ENCODE data around the gene APBA1. TPM values are rescaled to one million over a fixed set of nuclear protein-coding genes. Genes with fewer than 3 reads are reported as not detected.

APBA1 gene
- total and polyA plus RNA-seq, 4 donors: 0.95 to 8.1 (median 2.8) TPM

DNA sequence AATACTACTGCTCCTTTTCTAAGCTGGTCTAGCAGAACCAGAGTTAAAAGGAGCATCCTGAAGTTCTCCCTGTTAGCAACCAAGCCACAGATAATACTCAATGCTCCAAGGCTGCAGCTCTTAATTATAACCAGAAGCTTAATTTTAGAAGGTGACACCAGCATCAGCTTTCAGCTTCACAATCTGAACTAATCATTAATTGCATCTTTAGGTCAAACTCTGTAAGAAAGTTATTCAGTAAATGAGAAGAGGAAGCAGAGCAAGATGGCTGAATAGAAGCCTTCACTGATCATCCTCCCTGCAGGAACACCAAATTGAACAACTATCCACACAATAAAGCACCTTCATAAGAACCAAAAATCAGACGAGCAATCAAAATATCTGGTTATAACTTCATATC is 38.5 kb downstream of the APBA1 start:
- Histone ChIP-seq H3K27ac (ENCODE audit: low read depth in 1 of 2, low read length in 1 of 2) (no peak overlapping the region), H3K27me3 (ENCODE audit: control insufficient read depth in 3 of 3, insufficient read depth in 3 of 3, low read length in 2 of 3) (no peaks in the 10 kb centered on the region), H3K9ac (ENCODE audit: insufficient read depth in 1 of 2, low read length in 2 of 2) (no peak overlapping the region), H3K9me3 (ENCODE audit: control insufficient read depth in 4 of 4, insufficient read depth in 3 of 4, low read length in 3 of 4) (peaks cover 0 to 2% (median 0%) of the 10 kb centered on the region in 4 donors), H3K4me3 (no peak overlapping the region), H3K4me1 (ENCODE audit: control insufficient read depth in 5 of 5, insufficient read depth in 5 of 5, low read length in 5 of 5) (peaks cover 0 to 3% (median 0%) of the 10 kb centered on the region in 5 donors), H3K36me3 (ENCODE audit: control insufficient read depth in 4 of 4, insufficient read depth in 4 of 4, low read length in 4 of 4) (no peaks in the 10 kb centered on the region)
- 89 to 100% methylated on average over 1 of the region's 1 CpG for WGBS, 2 donors
- ATAC-seq (ENCODE audit: insufficient read depth, low FRiP score) (no peak), DNase-seq (no peak)
- TF ChIP-seq, protein P1, sequence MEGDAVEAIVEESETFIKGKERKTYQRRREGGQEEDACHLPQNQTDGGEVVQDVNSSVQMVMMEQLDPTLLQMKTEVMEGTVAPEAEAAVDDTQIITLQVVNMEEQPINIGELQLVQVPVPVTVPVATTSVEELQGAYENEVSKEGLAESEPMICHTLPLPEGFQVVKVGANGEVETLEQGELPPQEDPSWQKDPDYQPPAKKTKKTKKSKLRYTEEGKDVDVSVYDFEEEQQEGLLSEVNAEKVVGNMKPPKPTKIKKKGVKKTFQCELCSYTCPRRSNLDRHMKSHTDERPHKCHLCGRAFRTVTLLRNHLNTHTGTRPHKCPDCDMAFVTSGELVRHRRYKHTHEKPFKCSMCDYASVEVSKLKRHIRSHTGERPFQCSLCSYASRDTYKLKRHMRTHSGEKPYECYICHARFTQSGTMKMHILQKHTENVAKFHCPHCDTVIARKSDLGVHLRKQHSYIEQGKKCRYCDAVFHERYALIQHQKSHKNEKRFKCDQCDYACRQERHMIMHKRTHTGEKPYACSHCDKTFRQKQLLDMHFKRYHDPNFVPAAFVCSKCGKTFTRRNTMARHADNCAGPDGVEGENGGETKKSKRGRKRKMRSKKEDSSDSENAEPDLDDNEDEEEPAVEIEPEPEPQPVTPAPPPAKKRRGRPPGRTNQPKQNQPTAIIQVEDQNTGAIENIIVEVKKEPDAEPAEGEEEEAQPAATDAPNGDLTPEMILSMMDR (IDR thresholded peaks at IDR 0.05; ENCODE audit: control extremely low read depth, extremely low read depth): no peak

DNA sequence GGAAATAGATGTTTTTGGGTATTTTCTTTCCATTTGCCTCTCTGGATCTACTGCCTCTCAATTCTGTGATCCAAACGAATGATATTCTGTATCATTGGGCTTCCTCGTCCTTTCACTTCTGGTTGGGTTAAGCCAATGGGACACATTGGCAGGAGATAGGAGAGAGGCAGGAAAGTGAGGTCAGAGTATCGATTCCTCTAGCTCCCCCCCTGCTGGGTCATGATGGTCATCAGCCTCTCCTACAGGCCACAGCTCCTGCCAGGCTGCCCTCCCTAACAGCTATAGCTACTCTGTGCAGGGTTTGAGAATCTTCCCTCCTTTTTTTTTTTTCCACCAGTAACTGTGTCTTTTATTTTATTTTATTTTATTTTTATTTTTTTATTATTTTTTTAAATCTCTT is 39.4 kb downstream of the APBA1 start:
- ATAC-seq (ENCODE audit: insufficient read depth, low FRiP score) (no peak), DNase-seq (no peak)
- Histone ChIP-seq H3K4me3 (no peak overlapping the region), H3K9ac (ENCODE audit: insufficient read depth in 1 of 2, low read length in 2 of 2) (no peak overlapping the region), H3K4me1 (ENCODE audit: control insufficient read depth in 5 of 5, insufficient read depth in 5 of 5, low read length in 5 of 5) (peaks cover 0 to 3% (median 0%) of the 10 kb centered on the region in 5 donors), H3K27me3 (ENCODE audit: control insufficient read depth in 3 of 3, insufficient read depth in 3 of 3, low read length in 2 of 3) (no peaks in the 10 kb centered on the region), H3K27ac (ENCODE audit: low read depth in 1 of 2, low read length in 1 of 2) (no peak overlapping the region), H3K36me3 (ENCODE audit: control insufficient read depth in 4 of 4, insufficient read depth in 4 of 4, low read length in 4 of 4) (no peaks in the 10 kb centered on the region), H3K9me3 (ENCODE audit: control insufficient read depth in 4 of 4, insufficient read depth in 3 of 4, low read length in 3 of 4) (peaks cover 0 to 4% (median 0%) of the 10 kb centered on the region in 4 donors)
- TF ChIP-seq, protein P1 (IDR thresholded peaks at IDR 0.05; ENCODE audit: control extremely low read depth, extremely low read depth): no peak
- 53 to 55% methylated on average over 3 of the region's 3 CpGs for WGBS, 2 donors

DNA sequence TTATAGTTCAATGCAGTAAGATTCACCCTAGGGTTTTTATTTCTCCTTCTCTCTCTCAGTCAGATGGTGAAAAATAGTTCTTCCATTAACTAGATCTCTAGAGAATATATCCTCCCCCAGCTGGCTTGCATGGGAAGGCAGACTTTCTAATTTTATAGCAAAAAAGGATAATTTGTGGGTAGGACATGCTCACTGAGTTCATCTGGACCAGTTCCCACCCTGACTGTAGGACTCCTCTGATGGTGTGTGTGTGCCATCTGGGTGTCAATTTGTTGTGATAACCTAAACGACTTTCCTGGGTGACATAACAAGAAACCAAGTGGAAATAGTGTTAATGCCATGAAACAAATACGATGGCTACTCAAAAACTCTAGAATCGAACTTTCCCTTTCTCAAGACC is 44.9 kb downstream of the APBA1 start:
- H3K36me3 ChIP-seq (ENCODE audit: control insufficient read depth in 4 of 4, insufficient read depth in 4 of 4, low read length in 4 of 4): no peaks in the 10 kb centered on the region
- WGBS, 2 donors: 74 to 81% methylated on average over 3 of the region's 3 CpGs
- TF ChIP-seq, protein P1 (IDR thresholded peaks at IDR 0.05; ENCODE audit: control extremely low read depth, extremely low read depth): no peak

DNA sequence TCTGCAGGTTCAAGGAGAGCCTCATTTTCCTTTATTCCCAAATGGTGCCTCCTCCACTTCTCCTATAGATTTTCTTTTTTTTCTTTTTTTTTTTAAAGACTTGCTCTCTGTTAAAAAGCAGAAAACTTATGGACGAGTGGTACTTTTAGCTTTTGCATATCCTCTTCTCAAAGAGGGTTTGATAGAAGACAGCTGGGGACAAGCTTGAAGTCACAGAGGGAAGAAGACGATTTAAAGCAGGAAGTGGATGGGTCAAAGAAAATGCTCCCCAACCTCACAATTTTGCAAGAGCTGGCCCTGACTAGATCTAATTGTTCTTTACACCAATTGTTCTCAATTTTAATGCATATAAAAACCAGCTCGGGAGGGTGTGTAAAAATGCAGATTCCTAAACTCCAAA is 48.9 kb downstream of the APBA1 start:
- Histone ChIP-seq H3K9me3 (ENCODE audit: control insufficient read depth in 4 of 4, insufficient read depth in 3 of 4, low read length in 3 of 4) (peaks cover 0 to 3% (median 0%) of the 10 kb centered on the region in 4 donors), H3K27ac (ENCODE audit: low read depth in 1 of 2, low read length in 1 of 2) (no peak overlapping the region), H3K36me3 (ENCODE audit: control insufficient read depth in 4 of 4, insufficient read depth in 4 of 4, low read length in 4 of 4) (no peaks in the 10 kb centered on the region), H3K4me3 (no peak overlapping the region), H3K9ac (ENCODE audit: insufficient read depth in 1 of 2, low read length in 2 of 2) (no peak overlapping the region), H3K27me3 (ENCODE audit: control insufficient read depth in 3 of 3, insufficient read depth in 3 of 3, low read length in 2 of 3) (no peaks in the 10 kb centered on the region), H3K4me1 (ENCODE audit: control insufficient read depth in 5 of 5, insufficient read depth in 5 of 5, low read length in 5 of 5) (peaks cover 0 to 27% (median 4%) of the 10 kb centered on the region in 5 donors)
- TF ChIP-seq, protein P1 (IDR thresholded peaks at IDR 0.05; ENCODE audit: control extremely low read depth, extremely low read depth): no peak
- WGBS, 2 donors: 58 to 61% methylated on average over 3 of the region's 3 CpGs
- ATAC-seq (ENCODE audit: insufficient read depth, low FRiP score): no peak
- DNase-seq: peak in 2 of 3 donors; percentile 65 to 75

More for the DNA sequence above, 44.9 kb downstream of the APBA1 start:
- ATAC-seq (ENCODE audit: insufficient read depth, low FRiP score) (no peak), DNase-seq (no peak)
- Histone ChIP-seq H3K27ac (ENCODE audit: low read depth in 1 of 2, low read length in 1 of 2) (no peak overlapping the region), H3K27me3 (ENCODE audit: control insufficient read depth in 3 of 3, insufficient read depth in 3 of 3, low read length in 2 of 3) (no peaks in the 10 kb centered on the region), H3K9ac (ENCODE audit: insufficient read depth in 1 of 2, low read length in 2 of 2) (no peak overlapping the region), H3K4me3 (no peak overlapping the region), H3K9me3 (ENCODE audit: control insufficient read depth in 4 of 4, insufficient read depth in 3 of 4, low read length in 3 of 4) (peaks cover 0 to 3% (median 0%) of the 10 kb centered on the region in 4 donors), H3K4me1 (ENCODE audit: control insufficient read depth in 5 of 5, insufficient read depth in 5 of 5, low read length in 5 of 5) (peaks cover 0 to 20% (median 0%) of the 10 kb centered on the region in 5 donors)
